GM18499 (cell line): Measurements from ENCODE around the gene ADAMTS9.

ENCODE experiments used
- ATAC-seq: cut with Tn5 transposase; IDR thresholded peaks from one replicate; pipeline ENCODE4 v1.9.1; 2021; ENCODE audit warnings: moderate number of reproducible peaks; ENCODE audit not compliant: insufficient read depth, unreplicated experiment

ADAMTS9 gene

DNA sequence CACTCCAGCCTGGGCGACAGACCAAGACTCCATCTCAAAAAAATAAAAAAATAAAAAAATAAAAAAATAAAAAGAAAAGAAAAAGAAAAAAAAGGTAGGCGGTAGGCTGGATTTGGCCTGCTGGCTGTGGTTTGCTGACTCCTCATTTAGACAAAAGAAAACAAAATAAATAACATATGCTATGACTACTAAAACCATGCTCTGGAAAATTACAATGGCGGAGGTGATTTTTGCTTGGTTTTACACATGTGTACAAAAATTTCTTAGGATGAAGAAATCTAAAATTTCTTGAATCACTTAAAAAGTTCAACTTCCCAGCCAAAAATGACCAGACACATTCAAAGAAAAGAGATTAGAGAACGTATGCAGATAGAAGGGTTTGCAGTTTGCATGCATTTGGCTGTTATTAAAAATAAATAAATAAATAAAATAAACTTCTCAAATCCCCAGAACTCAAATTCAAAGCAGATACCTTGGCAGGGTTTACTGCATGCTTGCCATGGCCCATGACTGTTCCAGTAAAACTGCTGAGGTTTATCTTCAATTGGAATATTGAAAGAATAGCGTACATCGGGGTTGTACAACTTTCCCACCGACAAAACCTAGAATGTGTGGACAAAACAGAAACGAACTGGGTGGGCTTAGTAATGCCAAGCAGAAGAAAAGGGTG is 65.9 kb downstream of the ADAMTS9 start:
- no peak for ATAC-seq

DNA sequence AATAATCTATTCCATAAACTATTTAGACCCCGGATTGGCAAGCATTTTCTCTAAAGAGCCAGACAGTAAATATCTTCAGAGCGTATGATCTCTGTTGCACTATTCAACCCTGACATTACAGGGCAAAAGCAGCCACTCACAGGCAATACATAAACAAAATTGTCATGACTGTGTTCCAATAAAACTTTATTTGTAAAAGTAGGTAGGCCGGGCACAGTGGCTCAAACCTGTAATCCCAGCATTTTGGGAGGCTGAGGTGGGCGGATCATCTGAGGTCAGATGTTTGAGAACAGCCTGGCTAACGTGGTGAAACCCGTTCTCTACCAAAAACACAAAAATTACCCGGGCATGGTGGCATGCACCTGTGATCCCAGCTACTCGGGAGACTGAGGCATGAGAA is 66.5 kb downstream of the ADAMTS9 start:
- ATAC-seq, result no peak

DNA sequence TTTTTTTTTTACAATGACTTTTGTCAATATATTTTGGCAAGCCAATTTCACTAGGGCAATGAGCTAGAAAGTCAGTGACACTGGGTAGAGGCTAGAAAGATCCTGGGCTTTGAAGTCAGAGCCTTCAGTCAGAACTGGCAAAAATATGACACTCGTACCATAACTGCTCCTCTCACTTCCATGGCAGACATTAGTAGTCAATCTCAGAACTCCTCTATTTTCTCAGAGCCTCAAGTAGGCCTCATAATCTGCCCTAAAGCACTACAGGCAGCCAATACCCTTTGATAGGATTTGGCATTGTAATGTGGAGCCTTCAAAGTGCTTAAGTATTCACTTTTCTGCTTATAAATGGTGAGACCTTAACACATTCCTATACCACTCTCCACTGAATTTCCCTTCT is 67.8 kb downstream of the ADAMTS9 start:
- no peak for ATAC-seq

DNA sequence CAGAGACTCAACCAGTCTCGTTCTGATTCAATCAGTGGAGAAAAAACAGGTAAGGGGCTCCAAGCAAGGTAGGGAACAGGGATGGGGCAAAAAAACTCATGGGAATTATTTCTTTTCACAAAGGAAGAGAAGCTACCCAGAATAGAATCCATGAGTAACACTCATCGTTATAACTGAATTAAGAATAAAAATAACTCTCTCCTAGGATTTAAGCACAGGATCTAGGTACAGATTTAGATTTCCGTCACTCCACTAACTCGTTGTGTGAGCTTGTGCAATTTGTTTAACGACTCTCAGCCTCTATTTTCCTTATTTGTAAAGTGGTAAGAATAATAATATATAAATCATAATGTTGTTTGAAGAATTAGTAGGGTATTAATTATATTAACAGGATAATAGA is 68.6 kb downstream of the ADAMTS9 start:
- ATAC-seq, result no peak

DNA sequence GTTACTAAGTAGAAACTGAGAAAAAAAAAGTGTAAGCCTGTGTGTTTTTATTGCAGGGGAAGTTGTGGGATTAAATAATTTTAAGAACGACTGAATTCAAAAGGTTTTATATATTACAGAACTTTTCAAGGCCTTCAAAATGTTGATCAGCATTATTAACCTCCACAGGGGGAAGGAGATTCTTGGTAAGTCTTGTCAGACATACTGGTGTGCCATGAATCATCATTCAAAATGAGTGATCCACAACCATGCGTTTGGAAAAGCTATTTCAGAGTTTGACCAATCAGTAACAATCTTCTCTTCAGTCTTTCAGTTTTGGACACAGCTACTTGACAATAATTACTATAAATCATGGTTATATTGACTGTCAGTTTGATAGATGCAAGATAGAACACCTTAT is 70.2 kb downstream of the ADAMTS9 start:
- no peak for ATAC-seq

DNA sequence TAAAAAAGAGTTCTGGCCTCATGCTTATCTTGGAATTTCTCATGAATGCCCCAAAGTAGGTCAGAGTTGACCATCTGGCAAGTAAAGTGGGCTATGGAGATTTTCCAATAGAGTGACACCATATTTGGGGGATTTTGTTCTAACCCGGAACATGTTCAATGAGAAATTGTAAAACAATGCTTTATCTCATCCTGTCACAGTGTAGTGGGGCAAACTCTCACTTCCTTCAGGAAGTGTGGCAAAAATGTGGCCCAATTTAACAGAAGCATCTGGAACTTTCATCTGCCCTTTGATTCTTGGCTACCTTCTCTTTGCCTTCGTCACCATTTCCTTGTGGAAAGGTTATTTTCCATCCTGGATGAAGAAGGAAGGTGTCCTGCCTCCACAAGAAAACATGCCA is 70.8 kb downstream of the ADAMTS9 start:
- no peak for ATAC-seq

DNA sequence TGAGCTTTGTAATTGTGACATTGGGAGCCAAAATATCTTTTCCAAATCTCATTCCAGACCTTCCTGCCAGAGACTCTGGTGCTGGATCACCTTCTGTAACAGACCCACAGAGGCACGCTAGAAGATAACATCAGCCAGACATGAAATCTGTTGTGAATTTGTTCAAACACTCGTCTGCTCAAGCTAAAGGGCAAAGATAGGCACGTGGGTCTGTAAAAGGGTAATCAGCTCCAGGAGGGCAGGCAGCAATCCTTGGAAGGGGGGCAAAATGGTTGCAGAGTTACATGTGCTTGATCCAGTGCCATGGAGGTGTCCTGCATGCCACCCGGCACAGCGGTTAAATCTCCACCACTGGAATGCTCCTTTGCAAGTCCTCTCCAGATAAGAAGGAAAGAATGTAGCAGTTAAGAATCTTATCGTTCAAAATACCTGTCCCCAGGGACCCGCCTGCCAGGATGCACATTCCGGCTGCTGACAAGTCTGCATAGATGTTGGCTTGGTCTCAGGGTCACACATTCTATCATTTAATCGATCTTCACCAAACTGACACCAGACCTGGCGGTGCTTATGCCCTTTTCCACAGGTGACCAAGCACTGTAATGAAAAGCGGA is 74.8 kb downstream of the ADAMTS9 start:
- no peak for ATAC-seq

DNA sequence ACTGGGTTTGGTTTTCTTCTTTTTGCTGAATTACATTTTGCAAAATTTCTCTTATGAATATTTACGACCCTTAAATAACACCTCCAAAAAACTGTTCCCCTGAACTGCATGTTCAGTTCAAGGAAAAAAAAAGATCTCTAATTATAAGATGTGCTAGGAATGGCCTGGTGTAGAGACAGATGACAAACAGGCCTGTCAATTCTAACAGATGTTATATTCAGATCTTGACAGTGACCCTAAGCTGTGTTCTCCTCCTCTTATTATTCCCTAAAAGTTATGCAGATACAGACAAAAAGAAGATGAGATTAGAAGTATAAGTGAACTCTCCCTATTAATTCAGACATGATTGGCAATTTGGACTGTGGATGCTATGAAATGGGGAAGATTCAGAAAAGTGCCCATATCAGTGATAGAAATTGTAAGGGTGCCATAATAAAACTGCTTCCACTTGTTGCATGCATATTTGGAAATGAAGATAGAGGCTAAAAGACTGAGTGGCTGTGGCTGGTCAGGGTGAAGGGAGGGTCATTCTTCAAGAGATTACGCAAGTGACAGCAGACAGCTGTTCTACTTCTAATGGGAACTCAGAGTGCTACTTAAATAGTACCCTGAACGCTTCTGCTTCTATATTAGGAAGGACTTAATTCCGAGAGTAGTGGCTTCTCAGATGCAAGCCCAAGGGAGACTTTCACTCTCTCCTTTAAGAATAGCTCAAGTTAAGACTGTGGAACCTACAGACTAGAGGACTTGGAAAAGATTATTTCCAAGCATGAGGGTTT is 75.5 kb downstream of the ADAMTS9 start:
- no peak for ATAC-seq

DNA sequence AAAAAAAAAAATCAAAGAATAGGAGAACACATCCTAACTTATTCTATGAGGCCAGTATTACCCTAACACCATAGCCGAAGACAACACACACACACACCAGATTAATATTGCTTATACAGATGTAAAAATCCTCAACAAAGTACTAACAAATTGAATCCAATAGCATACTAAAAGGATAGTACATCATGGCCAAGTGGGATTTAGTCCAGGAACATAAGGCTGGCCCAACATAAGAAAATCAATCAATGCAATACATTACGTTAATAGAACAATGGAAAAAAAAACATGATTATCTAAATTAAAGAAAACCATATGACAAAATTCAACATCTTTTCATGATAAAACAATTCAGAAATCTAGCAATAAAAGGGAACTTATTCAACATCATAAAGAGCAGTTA is 79.1 kb downstream of the ADAMTS9 start:
- no peak for ATAC-seq

DNA sequence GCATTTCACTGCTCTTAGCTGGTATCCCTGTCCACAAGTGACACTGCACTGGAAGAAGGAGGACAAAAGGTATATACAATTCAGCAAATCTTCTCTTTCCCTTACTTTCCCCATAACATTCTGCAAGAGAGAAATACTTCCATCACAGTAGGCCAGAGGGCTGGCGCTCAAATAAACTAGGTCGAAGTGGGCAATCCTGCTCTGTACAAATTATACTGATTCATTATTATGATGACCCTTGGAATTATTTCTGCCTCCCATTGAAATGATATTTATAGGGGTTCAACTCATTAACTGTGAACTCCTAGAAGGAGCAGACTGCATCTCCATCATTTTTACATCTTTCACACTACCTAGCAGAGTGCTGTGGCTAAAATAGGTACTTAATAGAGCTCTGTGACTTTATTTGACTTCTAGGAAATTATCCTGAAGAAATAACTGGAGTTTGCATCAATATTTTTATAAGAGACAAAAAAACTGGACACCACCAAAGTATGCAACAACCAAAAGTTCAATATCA is 80.7 kb downstream of the ADAMTS9 start:
- no peak for ATAC-seq

DNA sequence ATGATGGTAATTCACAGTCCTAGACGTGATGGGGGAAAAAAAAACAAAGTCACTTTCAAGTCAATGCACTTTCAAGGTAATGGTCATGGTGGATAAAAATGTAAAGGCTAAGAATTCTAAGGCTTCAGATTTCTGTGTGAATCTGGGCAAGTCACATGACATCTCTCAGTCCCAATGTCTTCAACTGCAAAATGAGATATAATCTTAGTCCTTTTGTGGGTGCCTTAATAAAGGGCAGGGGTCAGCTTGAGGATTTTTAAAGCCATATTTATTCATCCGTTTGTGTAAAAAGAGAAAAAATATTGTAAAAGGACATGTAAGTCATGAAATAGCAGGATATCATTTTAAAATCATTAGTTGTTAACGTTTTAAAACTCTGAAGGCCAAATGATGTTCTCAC is 83.5 kb downstream of the ADAMTS9 start:
- no peak for ATAC-seq

DNA sequence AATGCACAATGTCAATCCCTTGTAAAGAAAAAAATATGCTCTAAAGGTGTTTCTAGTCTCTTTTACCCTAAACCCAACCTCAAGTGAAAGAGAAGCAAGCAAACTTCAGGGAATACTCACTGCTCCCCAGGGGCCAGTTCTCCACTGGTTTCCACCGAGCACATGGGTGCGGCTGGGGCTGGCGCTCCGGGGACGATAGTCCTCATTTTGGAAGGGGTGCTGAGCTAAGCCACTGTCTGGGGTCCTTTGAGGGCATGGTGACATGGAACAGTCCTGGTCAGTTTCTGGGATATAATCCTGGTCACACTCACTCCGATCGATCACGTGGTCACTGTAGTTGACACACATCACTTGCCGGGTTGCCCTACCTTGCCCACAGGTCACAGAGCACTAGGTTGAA is 86.0 kb downstream of the ADAMTS9 start:
- no peak for ATAC-seq

DNA sequence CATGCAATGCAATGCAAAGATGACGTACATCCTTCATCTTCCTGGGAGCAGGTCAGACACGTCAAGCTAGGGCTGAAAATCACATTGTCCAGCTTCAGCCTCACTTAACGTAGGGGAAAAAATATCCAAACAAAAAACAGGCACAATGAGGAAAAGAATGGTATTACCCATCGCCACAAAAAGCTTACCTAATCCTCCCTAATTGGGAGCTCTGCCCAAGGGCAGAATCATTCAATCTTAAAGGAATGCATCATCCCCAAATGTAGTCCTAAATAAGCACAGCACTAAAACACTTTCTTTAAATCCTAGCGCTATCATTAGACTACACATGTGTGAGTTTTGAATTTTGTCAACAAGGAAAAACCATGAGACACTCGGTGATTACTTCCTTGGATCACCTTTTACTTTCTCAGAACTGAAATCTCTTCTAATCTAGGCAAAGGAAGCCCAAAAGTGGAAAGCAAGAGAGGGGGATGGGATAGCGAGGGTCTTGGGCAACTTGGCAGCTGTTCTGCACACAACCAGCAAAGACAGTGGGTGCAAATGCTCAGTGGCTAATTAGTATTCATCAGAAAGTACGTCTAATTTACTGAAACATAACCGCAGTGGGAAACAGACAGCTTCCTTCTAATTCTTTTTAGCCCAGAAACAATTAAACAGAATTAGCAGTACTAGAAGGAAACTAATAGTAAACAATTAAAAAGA is 87.4 kb downstream of the ADAMTS9 start:
- ATAC-seq, result no peak

DNA sequence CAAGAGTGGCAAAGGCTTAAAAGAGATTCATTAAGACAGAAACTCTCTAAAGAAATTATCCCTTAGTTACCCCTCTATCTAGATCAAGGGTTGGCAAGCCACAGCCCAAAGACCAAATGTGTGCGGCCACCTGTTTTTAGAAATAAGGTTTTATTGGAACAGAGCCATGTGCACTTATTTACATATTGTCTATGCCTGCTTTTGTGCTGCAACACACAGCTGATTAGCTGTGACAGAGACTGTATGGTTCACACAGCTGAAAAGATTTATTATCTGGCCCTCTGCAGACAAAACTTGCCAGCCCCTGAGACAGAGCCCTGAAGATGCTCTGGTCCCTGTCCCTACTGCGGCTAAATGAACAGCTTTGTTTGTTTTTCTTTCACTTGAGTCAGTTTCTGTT is 88.1 kb downstream of the ADAMTS9 start:
- no peak for ATAC-seq

DNA sequence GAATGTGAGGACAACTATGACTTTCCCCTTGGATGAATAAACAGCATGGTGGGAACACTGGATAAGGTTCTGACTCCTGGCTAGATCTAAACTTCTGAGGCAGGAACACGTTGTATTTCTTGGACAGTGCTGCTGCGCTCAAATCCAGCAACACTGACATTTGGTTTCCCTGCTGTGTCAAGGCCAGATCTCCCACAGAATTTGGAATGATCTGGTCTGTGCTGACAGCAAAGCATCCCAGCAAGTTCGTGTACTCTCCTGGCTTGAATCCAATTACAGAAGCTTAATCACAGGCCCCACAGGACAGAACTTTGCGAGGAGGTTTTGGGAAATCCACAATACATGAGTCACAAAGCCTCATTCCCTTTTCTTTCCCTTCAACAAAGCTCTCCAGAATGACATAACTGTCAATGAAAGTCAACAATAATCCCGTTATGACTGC is 92.5 kb downstream of the ADAMTS9 start:
- no peak for ATAC-seq

DNA sequence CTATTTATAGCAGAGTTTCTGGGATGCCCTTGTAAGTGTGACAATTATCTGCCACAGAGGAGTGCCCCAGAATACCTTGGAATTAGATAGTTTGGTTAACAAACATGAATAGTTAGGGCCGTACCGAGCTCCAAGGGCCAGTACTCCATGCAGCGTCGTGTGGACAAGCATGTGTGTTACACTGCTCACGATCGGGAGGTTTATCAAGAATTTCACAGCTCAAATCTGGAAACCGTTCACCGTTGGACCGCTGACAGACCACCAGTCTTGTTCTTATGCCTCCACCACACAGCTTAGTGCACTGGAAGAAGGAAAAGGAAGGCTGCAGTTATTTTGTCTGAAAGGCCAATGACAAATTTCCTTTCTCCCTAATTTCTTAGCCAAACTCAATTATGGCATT is 93.7 kb downstream of the ADAMTS9 start:
- ATAC-seq, result no peak

DNA sequence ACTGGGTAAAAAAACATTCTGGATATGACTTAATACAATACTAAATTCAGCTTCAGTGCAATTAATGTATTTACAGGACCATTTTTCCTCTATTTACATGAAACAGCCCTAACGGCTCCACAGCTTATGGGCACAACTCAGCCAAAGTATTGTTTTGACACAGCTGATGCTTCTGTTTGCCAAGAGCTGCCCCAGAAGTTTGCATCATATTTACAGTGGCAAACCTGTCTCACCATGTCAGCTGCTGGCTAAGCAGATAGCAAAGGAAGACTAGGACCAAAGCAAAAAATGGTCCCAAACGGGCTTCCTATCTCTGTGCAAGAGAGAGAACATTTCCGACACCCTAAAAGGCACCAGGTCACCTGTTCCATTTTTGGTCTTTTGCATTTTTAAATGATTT is 94.5 kb downstream of the ADAMTS9 start:
- no peak for ATAC-seq

DNA sequence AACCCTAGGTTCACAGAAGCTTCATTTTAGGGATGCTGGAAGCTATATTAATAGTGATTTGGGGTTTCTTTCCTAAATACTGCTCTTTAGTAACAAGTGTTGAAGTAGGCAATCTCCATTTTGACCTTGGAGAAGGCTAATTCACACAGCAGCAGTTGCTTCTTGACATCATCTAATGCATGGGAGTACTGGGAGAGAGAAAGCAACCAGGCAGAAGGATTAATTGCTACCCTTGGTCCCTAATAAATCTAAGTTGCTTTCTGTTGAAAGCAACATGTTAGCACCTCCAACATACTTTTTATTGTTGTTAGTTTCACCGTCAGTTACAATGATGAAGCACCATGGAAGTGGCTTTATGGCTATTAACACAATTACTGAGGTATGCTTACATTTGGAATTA is 96.2 kb downstream of the ADAMTS9 start:
- ATAC-seq, result no peak

DNA sequence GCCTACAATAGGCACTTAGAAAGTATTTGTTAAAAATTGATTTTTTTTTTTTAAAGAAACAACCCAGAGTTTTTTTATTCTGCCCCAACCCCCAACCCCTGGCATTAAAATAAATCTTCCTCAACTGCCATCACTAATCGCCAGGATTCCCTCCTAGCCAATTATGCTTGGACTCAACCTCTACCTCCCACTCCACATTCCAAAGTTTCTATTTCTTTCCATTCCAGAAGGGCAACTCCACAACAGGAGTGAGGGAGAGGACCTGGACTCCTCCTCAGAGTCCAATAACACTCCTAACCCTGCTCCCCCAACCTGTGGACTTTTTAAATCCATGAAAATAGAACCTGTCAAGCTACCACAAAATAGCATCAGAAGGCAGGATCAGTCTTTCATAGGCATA is 99.4 kb downstream of the ADAMTS9 start:
- no peak for ATAC-seq

DNA sequence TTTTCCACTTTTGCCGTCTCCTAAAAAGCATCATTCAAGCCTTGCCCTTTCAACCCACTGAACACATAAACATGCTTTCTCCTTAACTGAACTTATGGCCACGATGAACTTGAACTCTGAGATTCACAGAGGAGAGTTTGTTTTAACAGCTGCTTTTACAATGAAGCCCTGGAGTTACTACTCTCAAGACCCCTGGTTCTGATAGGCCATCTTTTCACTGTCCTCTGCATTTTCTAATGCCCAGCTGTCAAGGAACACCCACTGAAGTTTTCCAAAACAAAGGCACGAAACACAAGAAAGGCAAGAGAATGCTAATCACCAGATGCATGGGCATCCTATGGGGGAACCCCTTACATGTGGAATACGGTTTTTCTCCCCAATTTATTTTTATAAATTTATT is 100.8 kb downstream of the ADAMTS9 start:
- ATAC-seq, result no peak

DNA sequence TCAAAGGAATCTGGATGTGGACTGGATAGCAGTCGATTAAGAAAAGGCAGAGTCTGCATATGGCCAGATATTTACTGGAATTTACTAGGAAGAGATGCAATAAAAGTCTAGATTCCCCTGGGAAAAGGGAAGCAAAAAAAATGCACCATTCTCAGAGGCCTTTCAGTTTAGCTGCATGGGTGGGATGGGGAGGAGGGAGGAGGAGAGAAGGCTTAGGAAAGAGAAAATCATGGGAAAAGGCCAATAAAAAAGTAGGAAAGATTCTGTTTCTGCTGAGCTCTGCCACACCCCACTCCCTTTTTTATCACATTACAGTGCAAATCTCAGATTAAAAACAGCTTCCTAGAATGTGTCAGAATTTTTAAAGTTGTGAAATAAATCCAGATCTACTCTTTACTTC is 103.6 kb downstream of the ADAMTS9 start:
- no peak for ATAC-seq
